ENCODE results near the gene ATP11B. TPM values are rescaled to one million over a fixed set of nuclear protein-coding genes. Genes with fewer than 3 reads are reported as not detected.

Gene ATP11B
- total RNA-seq, 4 donors from 2014 or later: 80.8 to 114 (median 100) TPM

GRCh38 chr3:182824957-182825356 lies 31.7 kb downstream of the ATP11B start:
- Histone ChIP-seq H3K36me3 (peaks cover 0 to 36% (median 0%) of the 10 kb centered on the region in 3 donors), H3K4me1 (peaks cover 0 to 23% (median 1%) of the 10 kb centered on the region in 4 donors), H3K27me3 (no peaks in the 10 kb centered on the region), H3K27ac (no peak overlapping the region), H3K4me3 (no peak overlapping the region), H3K9me3 (no peaks in the 10 kb centered on the region)
- DNase-seq (ENCODE audit: low spot score in 2 of 2): no peak
- TF ChIP-seq POLR2A (IDR thresholded peaks at IDR 0.05) (no peak), EP300 (IDR thresholded peaks at IDR 0.05) (no peak), CTCF (IDR thresholded peaks at IDR 0.05) (no peak)

- peaks cover 0 to 15% (median 1%) of the 10 kb centered on the region in 4 donors for H3K4me1 ChIP-seq
- no peaks in the 10 kb centered on the region for H3K27me3 ChIP-seq
- TF ChIP-seq POLR2A (IDR thresholded peaks at IDR 0.05): no peak
- no peak for TF ChIP-seq EP300 (IDR thresholded peaks at IDR 0.05)
- TF ChIP-seq CTCF (IDR thresholded peaks at IDR 0.05): no peak
- no peak overlapping the region for H3K27ac ChIP-seq
- H3K36me3 ChIP-seq: peaks cover 0 to 23% (median 0%) of the 10 kb centered on the region in 3 donors
- 95 to 97% methylated on average over 4 of the region's 4 CpGs for WGBS, 2 donors
- no peak overlapping the region for H3K4me3 ChIP-seq
- H3K9me3 ChIP-seq: no peaks in the 10 kb centered on the region
- DNase-seq (ENCODE audit: low spot score in 2 of 2): no peak
These were observed 36.6 kb downstream of the ATP11B start for GRCh38 chr3:182829761-182830405.

GRCh38 chr3:182837855-182838454 lies 44.7 kb downstream of the ATP11B start:
- 32 to 40% methylated on average over 3 of the region's 3 CpGs for WGBS, 2 donors
- DNase-seq (ENCODE audit: low spot score in 2 of 2): no peak

GRCh38 chr3:182843478-182843877 lies 50.2 kb downstream of the ATP11B start:
- H3K27me3 ChIP-seq: no peaks in the 10 kb centered on the region
- no peaks in the 10 kb centered on the region for H3K4me1 ChIP-seq
- 47 to 59% methylated on average over 4 of the region's 4 CpGs for WGBS, 2 donors
- no peaks in the 10 kb centered on the region for H3K9me3 ChIP-seq
- peaks cover 0 to 70% (median 4%) of the 10 kb centered on the region in 3 donors for H3K36me3 ChIP-seq
- no peak overlapping the region for H3K4me3 ChIP-seq
- no peak for TF ChIP-seq EP300 (IDR thresholded peaks at IDR 0.05)
- no peak for TF ChIP-seq POLR2A (IDR thresholded peaks at IDR 0.05)
- DNase-seq (ENCODE audit: low spot score in 2 of 2): no peak
- no peak overlapping the region for H3K27ac ChIP-seq

More at GRCh38 chr3:182837855-182838454, 44.7 kb downstream of the ATP11B start:
- peaks cover 0 to 62% (median 0%) of the 10 kb centered on the region in 3 donors for H3K36me3 ChIP-seq
- no peaks in the 10 kb centered on the region for H3K9me3 ChIP-seq
- H3K27me3 ChIP-seq: no peaks in the 10 kb centered on the region
- no peaks in the 10 kb centered on the region for H3K4me1 ChIP-seq
- no peak for TF ChIP-seq EP300 (IDR thresholded peaks at IDR 0.05)
- no peak for TF ChIP-seq POLR2A (IDR thresholded peaks at IDR 0.05)
- peak in 3 of 5 experiments; percentile 18 to 42 (median 24) for TF ChIP-seq CTCF (IDR thresholded peaks at IDR 0.05)
- H3K27ac ChIP-seq: no peak overlapping the region
- H3K4me3 ChIP-seq: no peak overlapping the region

- H3K27me3 ChIP-seq: no peaks in the 10 kb centered on the region
- H3K27ac ChIP-seq: no peak overlapping the region
- peaks cover 0 to 88% (median 10%) of the 10 kb centered on the region in 3 donors for H3K36me3 ChIP-seq
- no peaks in the 10 kb centered on the region for H3K9me3 ChIP-seq
- no peak overlapping the region for H3K4me3 ChIP-seq
- no peaks in the 10 kb centered on the region for H3K4me1 ChIP-seq
- no peak for DNase-seq (ENCODE audit: low spot score in 2 of 2)
- TF ChIP-seq CTCF (IDR thresholded peaks at IDR 0.05) (no peak), POLR2A (IDR thresholded peaks at IDR 0.05) (no peak), EP300 (IDR thresholded peaks at IDR 0.05) (no peak)
These were observed 55.6 kb downstream of the ATP11B start for GRCh38 chr3:182848906-182849305.

Data from tibial nerve (tissue), 4 donors.